GM23248 (cell line): ENCODE measurements around the gene ZNHIT3. TPM values are rescaled to one million over a fixed set of nuclear protein-coding genes. Genes with fewer than 3 reads are reported as not detected.

ENCODE experiments used
- DNase-seq: peaks from one replicate; pipeline ENCODE4 v3.0.0-alpha.2; 2015
- H2AFZ ChIP-seq: fragments of 200-600 bp; sonication (generic); 2 replicates; pipeline ENCODE4 v1.6.1; 2016; ENCODE audit warnings: antibody characterized with exemption
- H3F3A ChIP-seq: fragments of 200-600 bp; sonication (generic); 2 replicates; pipeline ENCODE4 v1.6.1; 2016; ENCODE audit warnings: mild to moderate bottlenecking, antibody characterized with exemption, mixed run types; ENCODE audit not compliant: insufficient read depth
- H3K27ac ChIP-seq: fragments of 200-600 bp; sonication (generic); 2 replicates; pipeline ENCODE4 v1.5.1; 2016; ENCODE audit warnings: mild to moderate bottlenecking
- H3K27me3 ChIP-seq: fragments of 200-600 bp; sonication (generic); replicated peaks from 2 replicates; pipeline ENCODE4 v1.6.1; 2016; ENCODE audit warnings: mild to moderate bottlenecking; ENCODE audit not compliant: insufficient read depth
- H3K36me3 ChIP-seq: fragments of 200-600 bp; sonication (generic); 2 replicates; pipeline ENCODE4 v1.6.1; 2016; ENCODE audit warnings: low read depth, mild to moderate bottlenecking
- H3K4me1 ChIP-seq: fragments of 200-600 bp; sonication (generic); 2 replicates; pipeline ENCODE4 v1.6.1; 2016; ENCODE audit warnings: mild to moderate bottlenecking; ENCODE audit not compliant: insufficient read depth
- H3K4me2 ChIP-seq: fragments of 200-600 bp; sonication (generic); one replicate; pipeline ENCODE4 v1.6.1; 2016; ENCODE audit warnings: mild to moderate bottlenecking; ENCODE audit not compliant: unreplicated experiment
- H3K4me3 ChIP-seq: fragments of 200-600 bp; sonication (generic); 2 replicates; pipeline ENCODE4 v1.5.1; 2016; ENCODE audit warnings: mild to moderate bottlenecking
- H3K79me2 ChIP-seq: fragments of 200-600 bp; sonication (generic); 2 replicates; pipeline ENCODE4 v1.6.1; 2016; ENCODE audit warnings: mild to moderate bottlenecking; ENCODE audit not compliant: insufficient read depth
- H3K9ac ChIP-seq: fragments of 200-600 bp; sonication (generic); 2 replicates; pipeline ENCODE4 v1.6.1; 2016; ENCODE audit warnings: mild to moderate bottlenecking
- H3K9me2 ChIP-seq: fragments of 200-600 bp; sonication (generic); 2 replicates; pipeline ENCODE4 v1.6.1; 2016; ENCODE audit warnings: mixed run types, mild to moderate bottlenecking, moderate library complexity; ENCODE audit not compliant: insufficient read depth
- H3K9me3 ChIP-seq: fragments of 200-600 bp; sonication (generic); one replicate; pipeline ENCODE4 v1.6.1; 2017; ENCODE audit warnings: low read depth
- H4K20me1 ChIP-seq: fragments of 200-600 bp; sonication (generic); 2 replicates; pipeline ENCODE4 v1.6.0; 2016; ENCODE audit not compliant: insufficient read depth
- EZH2 ChIP-seq: fragments of 200-600 bp; sonication (generic); IDR thresholded peaks from 2 replicates; pipeline ENCODE4 v1.6.1; 2018; ENCODE audit warnings: antibody characterized with exemption, mild to moderate bottlenecking; ENCODE audit not compliant: insufficient read depth, poor library complexity, severe bottlenecking
- EZH2phosphoT487 ChIP-seq: fragments of 200-600 bp; sonication (generic); IDR thresholded peaks from 2 replicates; pipeline ENCODE4 v1.6.1; 2018; ENCODE audit warnings: antibody characterized with exemption, moderate library complexity, mild to moderate bottlenecking, low read depth; ENCODE audit not compliant: insufficient read depth
- WGBS, 2 experiments: methylation state at CpG; one replicate each; pipeline ENCODE4 v1.1.6; 2015 to 2017; ENCODE audit warnings: low lambda C conversion rate in 2 of 2, low coverage in 1 of 2; ENCODE audit errors: missing lambda C conversion rate in 2 of 2; 5-methylcytosine and 5-hydroxymethylcytosine counted together
- in situ Hi-C: fragments of 300-500 bp; cut with MboI; formaldehyde crosslinking; loops from 2 replicates; pipeline ENCODE4 v1.15.0; 2020
- polyA plus RNA-seq: library from polyadenylated mRNA; unstranded; fragments of >200 nt; fragmentation: Nextera tagmentation; extraction: Ambion mirVana; gene quantifications from 2 replicates; pipeline ENCODE4 v1.2.1, GENCODE V29; 2016
- total RNA-seq: library from RNA; depleted of rRNA; stranded (reverse); fragments of >200 nt; shearing (Covaris generic); gene quantifications from 2 replicates; pipeline ENCODE4 v1.2.3, GENCODE V29; 2014

ZNHIT3 gene
- total and polyA plus RNA-seq, 2 experiments from 2014 or later = 28.4 to 52.0 TPM

GRCh38 chr17:36509272-36509985 is 22.9 kb downstream of the ZNHIT3 start:
- no peaks in the 10 kb centered on the region for H3F3A ChIP-seq
- no peak overlapping the region for H3K27ac ChIP-seq
- no peaks in the 10 kb centered on the region for H3K27me3 ChIP-seq
- 86 to 91% methylated on average over 9 of the region's 9 CpGs for WGBS, 2 experiments
- no peaks in the 10 kb centered on the region for H4K20me1 ChIP-seq
- H2AFZ ChIP-seq = no peak overlapping the region
- in situ Hi-C loops = loop anchor here (25.0 kb wide), 2 partner anchors 672 to 1422 kb away; no protein-coding TSS in a partner anchor
- TF ChIP-seq EZH2 = no peak
- no peak for TF ChIP-seq EZH2phosphoT487
- no peaks in the 10 kb centered on the region for H3K9me3 ChIP-seq
- H3K4me3 ChIP-seq = no peak overlapping the region
- no peak overlapping the region for H3K9ac ChIP-seq
- no peaks in the 10 kb centered on the region for H3K4me1 ChIP-seq
- no peaks in the 10 kb centered on the region for H3K79me2 ChIP-seq
- H3K4me2 ChIP-seq = no peak overlapping the region
- DNase-seq = no peak
- no peaks in the 10 kb centered on the region for H3K9me2 ChIP-seq
- H3K36me3 ChIP-seq = peaks cover 6% of the 10 kb centered on the region; the same call in 1 of the 2 replicates

DNA sequence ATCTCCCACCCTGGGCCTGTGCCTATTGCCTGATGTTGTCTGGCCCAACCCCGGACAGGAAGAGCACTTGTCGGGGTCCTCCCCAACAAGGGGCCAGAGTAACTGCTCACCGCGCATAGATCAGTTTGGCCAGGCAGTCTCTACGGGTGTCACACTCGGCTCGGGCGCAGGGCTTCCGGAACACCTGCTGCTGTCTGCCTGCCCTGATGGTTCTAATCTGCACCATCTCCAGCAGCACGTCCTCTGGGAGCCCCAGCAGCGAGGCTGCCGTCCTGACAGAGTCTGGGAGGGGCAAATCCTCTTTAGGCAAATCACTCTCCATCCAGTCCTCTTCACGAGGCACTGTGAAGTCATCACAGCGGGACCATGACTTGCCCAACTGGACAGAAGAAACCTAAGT is 24.2 kb downstream of the ZNHIT3 start:
- Histone ChIP-seq H3K27me3 (no peaks in the 10 kb centered on the region), H3K9ac (no peak overlapping the region), H3K79me2 (no peaks in the 10 kb centered on the region), H3K4me1 (no peaks in the 10 kb centered on the region), H3K4me3 (no peak overlapping the region), H3F3A (no peaks in the 10 kb centered on the region), H3K4me2 (no peak overlapping the region), H3K27ac (no peak overlapping the region), H3K9me3 (no peaks in the 10 kb centered on the region), H2AFZ (no peak overlapping the region), H3K9me2 (no peaks in the 10 kb centered on the region), H4K20me1 (no peaks in the 10 kb centered on the region), H3K36me3 (no peaks in the 10 kb centered on the region)
- no peak for DNase-seq
- 84 to 92% methylated on average over 14 of the region's 14 CpGs for WGBS, 2 experiments
- in situ Hi-C loops = loop anchor here (25.0 kb wide), 2 partner anchors 673 to 1423 kb away; no protein-coding TSS in a partner anchor
- no peak for TF ChIP-seq EZH2phosphoT487
- TF ChIP-seq EZH2 = no peak

GRCh38 chr17:36511216-36511615 is 24.7 kb downstream of the ZNHIT3 start:
- Histone ChIP-seq H3K4me2 (no peak overlapping the region), H3K36me3 (no peaks in the 10 kb centered on the region), H3K4me3 (no peak overlapping the region), H2AFZ (no peak overlapping the region), H3K9me2 (no peaks in the 10 kb centered on the region), H3K9ac (no peak overlapping the region), H3F3A (no peaks in the 10 kb centered on the region), H3K27me3 (no peaks in the 10 kb centered on the region), H3K4me1 (no peaks in the 10 kb centered on the region), H4K20me1 (no peaks in the 10 kb centered on the region), H3K9me3 (no peaks in the 10 kb centered on the region), H3K27ac (no peak overlapping the region), H3K79me2 (no peaks in the 10 kb centered on the region)
- WGBS, 2 experiments = 90 to 94% methylated on average over 5 to 6 of the region's 6 CpGs
- no peak for TF ChIP-seq EZH2phosphoT487
- TF ChIP-seq EZH2 = no peak
- DNase-seq = no peak
- in situ Hi-C loops = loop anchor here (25.0 kb wide), 2 partner anchors 674 to 1424 kb away; no protein-coding TSS in a partner anchor

GRCh38 chr17:36512641-36513040 is 26.2 kb downstream of the ZNHIT3 start:
- in situ Hi-C loops = loop anchor here (25.0 kb wide), 2 partner anchors 675 to 1425 kb away; no protein-coding TSS in a partner anchor
- no peak for DNase-seq
- H3K9ac ChIP-seq = no peak overlapping the region
- H2AFZ ChIP-seq = no peak overlapping the region
- H3F3A ChIP-seq = no peaks in the 10 kb centered on the region
- H3K27ac ChIP-seq = no peak overlapping the region
- H3K36me3 ChIP-seq = 0 out of 2 replicates have a peak, but pooled peaks cover 9% of the 10 kb centered on the region
- no peaks in the 10 kb centered on the region for H3K9me2 ChIP-seq
- H3K4me2 ChIP-seq = no peak overlapping the region
- no peaks in the 10 kb centered on the region for H4K20me1 ChIP-seq
- H3K27me3 ChIP-seq = no peaks in the 10 kb centered on the region
- no peaks in the 10 kb centered on the region for H3K9me3 ChIP-seq
- 93 to 97% methylated on average over 5 of the region's 5 CpGs for WGBS, 2 experiments
- H3K4me1 ChIP-seq = no peaks in the 10 kb centered on the region
- H3K79me2 ChIP-seq = no peaks in the 10 kb centered on the region
- TF ChIP-seq EZH2phosphoT487 (no peak), EZH2 (no peak)
- H3K4me3 ChIP-seq = no peak overlapping the region

DNA sequence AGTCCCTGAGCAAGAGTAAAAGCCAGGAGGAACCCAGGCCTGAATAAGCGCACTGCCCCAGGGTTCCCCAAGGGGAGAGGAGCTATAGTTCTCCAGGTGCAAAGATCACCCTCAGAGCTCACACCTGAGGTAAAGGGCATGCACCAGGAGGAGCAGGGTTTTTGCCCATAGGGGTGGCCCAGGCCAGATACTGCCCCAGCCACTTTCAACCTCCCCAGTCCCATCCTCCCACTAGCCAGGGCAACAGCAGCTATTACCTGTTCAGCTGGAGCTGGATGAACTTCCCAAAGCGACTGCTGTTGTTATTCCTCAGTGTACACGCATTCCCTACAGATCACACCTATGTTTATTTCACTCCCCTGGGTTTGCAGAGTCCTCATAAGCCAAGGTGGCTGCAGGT is 28.4 kb downstream of the ZNHIT3 start:
- no peaks in the 10 kb centered on the region for H3K4me1 ChIP-seq
- no peak overlapping the region for H3K27ac ChIP-seq
- H3K4me3 ChIP-seq = no peak overlapping the region
- H3K36me3 ChIP-seq = peaks cover 16% of the 10 kb centered on the region; the same call in 1 of the 2 replicates
- no peaks in the 10 kb centered on the region for H3K79me2 ChIP-seq
- H3F3A ChIP-seq = 0 out of 2 replicates have a peak, but pooled peaks cover 8% of the 10 kb centered on the region
- DNase-seq = no peak
- no peaks in the 10 kb centered on the region for H4K20me1 ChIP-seq
- H3K9me2 ChIP-seq = no peaks in the 10 kb centered on the region
- no peak overlapping the region for H2AFZ ChIP-seq
- no peaks in the 10 kb centered on the region for H3K9me3 ChIP-seq
- 96 to 97% methylated on average over 3 of the region's 3 CpGs for WGBS, 2 experiments
- H3K27me3 ChIP-seq = no peaks in the 10 kb centered on the region
- in situ Hi-C loops = loop anchor here (25.0 kb wide), 2 partner anchors 678 to 1428 kb away; no protein-coding TSS in a partner anchor
- H3K9ac ChIP-seq = no peak overlapping the region
- H3K4me2 ChIP-seq = no peak overlapping the region
- no peak for TF ChIP-seq EZH2
- TF ChIP-seq EZH2phosphoT487 = no peak
